ENCODE results near the gene MTNR1B.

DNA sequence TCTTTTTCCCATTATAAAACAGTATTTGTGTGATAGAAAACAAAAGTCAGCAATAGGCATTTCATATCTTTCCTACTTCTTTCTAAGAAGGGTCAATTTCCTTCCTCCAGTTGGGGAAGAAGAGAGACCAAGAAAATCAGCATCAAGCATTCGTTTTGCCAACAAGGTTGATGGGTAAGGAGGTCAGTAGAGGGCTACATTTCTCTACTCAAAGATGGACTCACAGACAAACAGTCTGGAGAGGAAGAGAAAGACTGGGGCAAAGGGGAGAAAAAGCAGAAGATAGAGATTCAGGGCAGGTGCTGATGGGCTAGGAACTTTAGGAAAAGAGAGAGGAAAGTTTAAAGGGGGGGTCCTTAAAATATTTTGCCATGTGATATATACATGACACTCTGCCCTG, 8.6 kb upstream of the MTNR1B start:
- TF ChIP-seq CTCF (IDR thresholded peaks at IDR 0.05) (no peak), POLR2A (IDR thresholded peaks at IDR 0.05) (no peak), POLR2AphosphoS5 (IDR thresholded peaks at IDR 0.05) (no peak)

Measured in gastroesophageal sphincter (tissue), 3 donors.